HepG2 (cell line): ENCODE measurements around the gene GLIPR1. TPM values are rescaled to one million over a fixed set of nuclear protein-coding genes. Genes with fewer than 3 reads are reported as not detected.
A peak's percentile ranks its signal among the peaks of the same experiment; 100 is the strongest.

ENCODE experiments used
- ATAC-seq: fragments of 200-7000 bp; cut with Tn5 transposase; 3 replicates; pipeline ENCODE4 v1.9.1; 2020; ENCODE audit warnings: mild to moderate bottlenecking, moderate library complexity
- BruUV-seq: library from RNA; stranded (reverse); fragments of 400-500 nt; replicated peaks from 2 replicates; lab custom pipeline; 2021; lab: Mats Ljungman, UMichigan
- CTCF ChIA-PET: fragments of 300-600 bp; formaldehyde crosslinking; extraction: SDS; loops from one replicate; lab custom pipeline; 2021; ENCODE audit warnings: low total read pairs, inconsistent platforms, low intra/inter-chr PET ratio; lab: Yijun Ruan, JAX
- POLR2A ChIA-PET: fragments of 350-600 bp; sonication (Branson Sonifier 250); formaldehyde crosslinking; loops from one replicate; lab custom pipeline; 2020; ENCODE audit warnings: antibody characterized with exemption, inconsistent platforms; lab: Yijun Ruan, JAX
- DNase-seq: peaks from one replicate; pipeline ENCODE4 v3.0.0-alpha.2; 2015; ENCODE audit warnings: low spot score
- FAIRE-seq: peaks from 3 replicates; lab custom pipeline; 2011; peaks lifted over from hg19 to GRCh38; lab: Jason Lieb, UNC
- H2AFZ ChIP-seq: one replicate; pipeline ENCODE4 v1.6.1; 2011; ENCODE audit warnings: low read length, inconsistent platforms
- H3K27ac ChIP-seq: fragments of 300-600 bp; 3 replicates; pipeline ENCODE4 v1.8.0; 2011; ENCODE audit warnings: mixed run types, mild to moderate bottlenecking, mixed read lengths, low read length, inconsistent platforms; ENCODE audit not compliant: insufficient read depth; ENCODE audit errors: extremely low read length
- H3K27me3 ChIP-seq, 2 experiments: fragments of 200-600 bp in 1 of 2; 2 replicates in 1 of 2; 3 replicates in 1 of 2; pipeline versions ENCODE4 v1.6.0 to v1.8.0; 2011; ENCODE audit warnings: low read length in 2 of 2, mild to moderate bottlenecking in 2 of 2, moderate library complexity in 2 of 2, inconsistent platforms in 1 of 2; ENCODE audit not compliant: insufficient read depth in 2 of 2, control insufficient read depth in 1 of 2
- H3K36me3 ChIP-seq, 2 experiments: fragments of 200-600 bp in 1 of 2; replicated peaks in 1 of 2; 2 replicates in 1 of 2; 3 replicates in 1 of 2; pipeline versions ENCODE4 v1.5.1 to v1.8.0; 2011; ENCODE audit warnings: low read length in 2 of 2, inconsistent platforms in 1 of 2; ENCODE audit not compliant: insufficient read depth in 2 of 2, control insufficient read depth in 1 of 2
- H3K4me1 ChIP-seq: 2 replicates; pipeline ENCODE4 v1.5.1; 2012; ENCODE audit warnings: low read length, inconsistent platforms; ENCODE audit not compliant: insufficient read depth
- H3K4me2 ChIP-seq: 2 replicates; pipeline ENCODE4 v1.6.0; 2011; ENCODE audit warnings: low read depth, low read length, inconsistent platforms
- H3K4me3 ChIP-seq, 3 experiments: fragments of 200-600 bp in 1 of 3; sonication (generic), shearing (Covaris generic) in 1 of 3; replicated peaks in 1 of 3; 2 replicates each; pipeline ENCODE4 v1.5.1; 2011 to 2016; ENCODE audit warnings: low read length in 3 of 3, inconsistent platforms in 2 of 3, low read depth in 2 of 3, mild to moderate bottlenecking in 2 of 3, control low read depth in 1 of 3, mixed read lengths in 1 of 3; ENCODE audit not compliant: insufficient read depth in 1 of 3
- H3K79me2 ChIP-seq: one replicate; pipeline ENCODE4 v1.6.1; 2011; ENCODE audit warnings: low read length, inconsistent platforms; ENCODE audit not compliant: insufficient read depth
- H3K9ac ChIP-seq: 2 replicates; pipeline ENCODE4 v1.6.0; 2011; ENCODE audit warnings: mild to moderate bottlenecking, low read depth, low read length, inconsistent platforms; ENCODE audit not compliant: insufficient read depth
- H3K9me3 ChIP-seq: 2 replicates; pipeline ENCODE4 v1.5.1; 2012; ENCODE audit warnings: mild to moderate bottlenecking, low read length
- H4K20me1 ChIP-seq: 2 replicates; pipeline ENCODE4 v1.6.0; 2011; ENCODE audit warnings: inconsistent platforms, mild to moderate bottlenecking, low read length, moderate library complexity; ENCODE audit not compliant: insufficient read depth
- PBX2 ChIP-seq: IDR thresholded peaks from 2 replicates; pipeline ENCODE4 v1.6.1; 2016; ENCODE audit warnings: control low read depth
- RAD21 ChIP-seq: fragments of 450-650 bp; formaldehyde crosslinking; IDR thresholded peaks from 2 replicates; pipeline ENCODE4 v1.5.0; 2020; ENCODE audit warnings: mild to moderate bottlenecking
- RELA ChIP-seq: sonication (generic); formaldehyde crosslinking; IDR thresholded peaks from 2 replicates; pipeline ENCODE4 v1.4.0; 2020; ENCODE audit warnings: missing genetic modification reagents
- SMC3 ChIP-seq: IDR thresholded peaks from 2 replicates; pipeline ENCODE4 v1.6.1; 2011; ENCODE audit warnings: low read length, improper control_type of control experiment
- STAG1 ChIP-seq: sonication (generic); formaldehyde crosslinking; IDR thresholded peaks from 2 replicates; pipeline ENCODE4 v1.4.0; 2020; ENCODE audit warnings: missing genetic modification reagents
- ZBTB4 ChIP-seq: sonication (generic); formaldehyde crosslinking; IDR thresholded peaks from 2 replicates; pipeline ENCODE4 v1.4.0; 2020; ENCODE audit warnings: missing genetic modification reagents, mild to moderate bottlenecking, borderline replicate concordance
- ZGPAT ChIP-seq: IDR thresholded peaks from 2 replicates; pipeline ENCODE4 v1.6.1; 2016; ENCODE audit warnings: mild to moderate bottlenecking
- ZNF232 ChIP-seq: sonication (generic); formaldehyde crosslinking; IDR thresholded peaks from 2 replicates; pipeline ENCODE4 v1.4.0; 2020; ENCODE audit warnings: missing genetic modification reagents, borderline replicate concordance
- ZNF326 ChIP-seq: sonication (generic); formaldehyde crosslinking; IDR thresholded peaks from 2 replicates; pipeline ENCODE4 v1.4.0; 2020; ENCODE audit warnings: missing genetic modification reagents, borderline replicate concordance
- ZNF614 ChIP-seq: IDR thresholded peaks from 2 replicates; pipeline ENCODE4 v1.6.1; 2018; ENCODE audit warnings: missing biosample characterization, missing genetic modification reagents, inconsistent platforms, borderline replicate concordance
- ZNF781 ChIP-seq: sonication (generic); formaldehyde crosslinking; IDR thresholded peaks from 2 replicates; pipeline ENCODE4 v1.5.1; 2020; ENCODE audit warnings: borderline replicate concordance, mild to moderate bottlenecking, missing genetic modification reagents; ENCODE audit errors: not compliant biosample characterization
- WGBS: methylation state at CpG from one replicate; pipeline ENCODE4 v1.1.6; 2017; ENCODE audit warnings: low lambda C conversion rate; 5-methylcytosine and 5-hydroxymethylcytosine counted together
- in situ Hi-C: cut with HindIII; loops from 2 replicates; pipeline ENCODE4 v1.10.0; 2017; ENCODE audit warnings: low pct_unique_long_range_greater_than_20kb; ENCODE audit not compliant: extremely low pct_ligation_motif_present
- intact Hi-C: fragments of 100-400 bp; cut with micrococcal nuclease; formaldehyde crosslinking; loops from one replicate; pipeline ENCODE4 v1.10.0; 2022; ENCODE audit not compliant: unreplicated experiment
- polyA plus RNA-seq, 8 experiments: library from polyadenylated mRNA; depleted of rRNA in 3 of 8; stranded (reverse) in 7 of 8; unstranded in 1 of 8; fragments of >200 nt; fragmentation: Illumina TruSeq in 4 of 8; extraction: Trizol in 4 of 8; gene quantifications; 2 replicates each; pipeline versions ENCODE4 v1.2.1 to v1.2.3, GENCODE V29; 2011 to 2016; ENCODE audit warnings: low read depth in 4 of 8, missing spikeins in 1 of 8, mixed read lengths in 1 of 8; ENCODE audit not compliant: insufficient read depth in 1 of 8
- total RNA-seq, 5 experiments: library from RNA; depleted of rRNA; stranded (reverse); fragments of >200 nt; fragmentation: Illumina TruSeq; extraction: Trizol; gene quantifications; 2 replicates each; pipeline ENCODE4 v1.2.3, GENCODE V29; 2016; ENCODE audit warnings: low read depth in 1 of 5
- TF ChIP-seq, protein P1 (sequence below): sonication (generic); formaldehyde crosslinking; conservative IDR thresholded peaks from 2 replicates; pipeline ENCODE4 v1.4.0; 2020; ENCODE audit warnings: missing genetic modification reagents

Gene GLIPR1
- total and polyA plus RNA-seq, 2 of the 13 experiments (the other 11 are each of a cell fraction or from before 2014, with no cell fraction given), result 1.9 to 5.0 TPM

DNA sequence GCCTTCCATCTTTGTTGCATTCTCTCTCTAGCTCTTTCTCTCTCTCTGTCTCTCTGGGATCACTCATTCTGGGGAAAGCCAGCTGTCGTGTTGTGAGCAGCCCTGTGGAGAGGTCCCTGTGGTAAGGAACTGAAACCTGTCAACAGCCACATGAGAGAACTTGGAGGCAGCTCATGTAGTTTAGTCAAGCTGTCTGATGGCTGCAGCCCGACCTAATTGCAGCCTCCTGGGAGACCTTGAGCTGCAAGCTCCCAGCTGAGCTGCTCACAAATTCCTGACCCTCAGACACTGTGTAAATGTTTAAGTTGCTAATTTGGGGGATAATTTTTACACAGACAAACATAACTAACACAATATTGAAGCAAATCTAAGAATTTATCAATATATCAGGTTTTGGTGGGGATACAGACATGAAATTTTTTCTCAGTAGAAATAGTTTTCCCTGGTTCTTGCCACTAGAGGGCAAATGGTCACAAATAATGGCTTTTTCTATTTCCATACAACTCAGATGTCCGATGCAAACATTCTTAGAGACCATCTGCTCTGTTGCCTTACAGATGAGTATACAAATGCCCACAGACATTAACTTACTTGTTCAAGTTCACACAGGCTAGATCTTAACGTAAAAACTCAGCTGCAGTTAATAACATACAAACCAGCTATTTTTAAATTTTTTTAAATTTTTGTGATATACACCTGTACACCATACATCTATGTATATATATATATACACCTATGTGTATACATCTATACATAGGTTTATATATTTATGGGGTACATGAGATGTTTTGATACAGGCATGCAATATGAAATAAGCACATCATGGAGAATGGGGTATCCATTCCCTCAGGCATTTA is 46.3 kb downstream of the GLIPR1 start:
- Histone ChIP-seq H3K79me2 (no peaks in the 10 kb centered on the region), H4K20me1 (no peaks in the 10 kb centered on the region), H2AFZ (no peak overlapping the region), H3K36me3 (no peaks in the 10 kb centered on the region), H3K27ac (no peak overlapping the region), H3K9ac (no peak overlapping the region), H3K4me2 (peak overlapping the region; percentile 19; the same call in 1 of the 2 replicates), H3K4me3 (no peak overlapping the region), H3K27me3 (no peaks in the 10 kb centered on the region; a peak in 1 of 5 replicates), H3K9me3 (no peaks in the 10 kb centered on the region), H3K4me1 (peaks cover 5% of the 10 kb centered on the region; the same call in 1 of the 2 replicates)
- POLR2A ChIA-PET, result interaction anchor here (0.8 to 2.2 kb wide), 3 partner anchors 15 to 505 kb away, joined by 3 to 6 read pairs (median 6); partner anchors contain the start of genes KRR1 and PHLDA1
- in situ Hi-C loops (loop anchor here (25.0 kb wide), 1 partner anchor 935 kb away; no protein-coding TSS in a partner anchor), intact Hi-C loops (loop anchor here (1.0 to 10.0 kb wide), 6 partner anchors 98 to 938 kb away; no protein-coding TSS in a partner anchor)
- FAIRE-seq, result peak; percentile 58
- peak; percentile 45 for DNase-seq
- BruUV-seq, result no TSS peak
- peak; percentile 74 for ATAC-seq
- CTCF ChIA-PET, result interaction anchor here (0.7 to 2.0 kb wide), 5 partner anchors 84 to 929 kb away, joined by 3 to 18 read pairs (median 5); partner anchors contain the start of gene PHLDA1
- 9% methylated on average over 4 of the region's 4 CpGs for WGBS
- peak; percentile 47; the same call in 1 of the 2 replicates for TF ChIP-seq ZNF614 (CRISPR knock-in tag)
- TF ChIP-seq ZGPAT, result 0 out of 2 replicates have a peak, but pooled peaks have one; percentile 26
- no peak for TF ChIP-seq RELA (CRISPR knock-in tag)
- no peak for TF ChIP-seq ZNF781
- TF ChIP-seq RAD21, result peak; percentile 56
- TF ChIP-seq STAG1 (CRISPR knock-in tag), result peak; percentile 96
- TF ChIP-seq PBX2, result no peak
- TF ChIP-seq, protein P1, sequence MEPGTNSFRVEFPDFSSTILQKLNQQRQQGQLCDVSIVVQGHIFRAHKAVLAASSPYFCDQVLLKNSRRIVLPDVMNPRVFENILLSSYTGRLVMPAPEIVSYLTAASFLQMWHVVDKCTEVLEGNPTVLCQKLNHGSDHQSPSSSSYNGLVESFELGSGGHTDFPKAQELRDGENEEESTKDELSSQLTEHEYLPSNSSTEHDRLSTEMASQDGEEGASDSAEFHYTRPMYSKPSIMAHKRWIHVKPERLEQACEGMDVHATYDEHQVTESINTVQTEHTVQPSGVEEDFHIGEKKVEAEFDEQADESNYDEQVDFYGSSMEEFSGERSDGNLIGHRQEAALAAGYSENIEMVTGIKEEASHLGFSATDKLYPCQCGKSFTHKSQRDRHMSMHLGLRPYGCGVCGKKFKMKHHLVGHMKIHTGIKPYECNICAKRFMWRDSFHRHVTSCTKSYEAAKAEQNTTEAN (CRISPR knock-in tag), result 0 out of 2 replicates have a peak, but pooled peaks have one; percentile 22
- no peak for TF ChIP-seq ZNF232 (CRISPR knock-in tag)
- TF ChIP-seq ZBTB4, result no peak
- peak; percentile 84 for TF ChIP-seq SMC3
- TF ChIP-seq ZNF326 (CRISPR knock-in tag), result no peak
